Endodermal cell (in vitro differentiated cells): ENCODE data around the gene RESF1. TPM values are rescaled to one million over a fixed set of nuclear protein-coding genes. Genes with fewer than 3 reads are reported as not detected.

Experiments
- DNase-seq: peaks from one replicate; pipeline ENCODE4 v3.0.0-alpha.2; 2017
- H3K27ac ChIP-seq: 2 replicates; pipeline ENCODE4 v1.5.1; 2013; ENCODE audit warnings: mild to moderate bottlenecking, low read depth, low read length, moderate library complexity
- H3K27me3 ChIP-seq: 2 replicates; pipeline ENCODE4 v1.6.1; 2013; ENCODE audit warnings: mild to moderate bottlenecking, low read length, moderate library complexity; ENCODE audit not compliant: insufficient read depth, control insufficient read depth, poor library complexity, severe bottlenecking
- H3K36me3 ChIP-seq: 2 replicates; pipeline ENCODE4 v1.7.0; 2013; ENCODE audit warnings: mild to moderate bottlenecking, low read length, moderate library complexity; ENCODE audit not compliant: control insufficient read depth, insufficient read depth
- H3K4me1 ChIP-seq: one replicate; pipeline ENCODE4 v1.7.0; 2013; ENCODE audit warnings: low read length; ENCODE audit not compliant: control insufficient read depth, insufficient read depth
- H3K4me3 ChIP-seq: 2 replicates; pipeline ENCODE4 v1.5.1; 2013; ENCODE audit warnings: mild to moderate bottlenecking, low read length, moderate library complexity
- H3K9ac ChIP-seq: 2 replicates; pipeline ENCODE4 v1.6.1; 2013; ENCODE audit warnings: mild to moderate bottlenecking, low read length, moderate library complexity; ENCODE audit not compliant: poor library complexity, severe bottlenecking; ENCODE audit errors: extremely low read depth
- H3K9me3 ChIP-seq: 2 replicates; pipeline ENCODE4 v1.6.1; 2013; ENCODE audit warnings: mild to moderate bottlenecking, low read length, moderate library complexity; ENCODE audit not compliant: control insufficient read depth
- H3K27ac Mint-ChIP-seq: 2 replicates; pipeline ENCODE4 v1.8.0; 2020; ENCODE audit warnings: mixed read lengths
- H3K27me3 Mint-ChIP-seq: 2 replicates; pipeline ENCODE4 v1.8.0; 2021; ENCODE audit warnings: mild to moderate bottlenecking, mixed read lengths; ENCODE audit not compliant: insufficient read depth
- H3K36me3 Mint-ChIP-seq: 2 replicates; pipeline ENCODE4 v1.8.0; 2020; ENCODE audit warnings: low read depth, mixed read lengths
- H3K4me1 Mint-ChIP-seq: 2 replicates; pipeline ENCODE4 v1.8.0; 2020; ENCODE audit warnings: mixed read lengths
- H3K4me3 Mint-ChIP-seq: 2 replicates; pipeline ENCODE4 v1.8.0; 2020; ENCODE audit warnings: mild to moderate bottlenecking, moderate library complexity, mixed read lengths
- H3K9me3 Mint-ChIP-seq: 2 replicates; pipeline ENCODE4 v1.8.0; 2020; ENCODE audit warnings: mild to moderate bottlenecking, mixed read lengths
- CTCF ChIP-seq: fragments of 200-600 bp; sonication (generic); conservative IDR thresholded peaks from 2 replicates; pipeline ENCODE4 v1.5.0; 2021; ENCODE audit warnings: antibody characterized with exemption, mild to moderate bottlenecking
- WGBS, 2 experiments: methylation state at CpG; one replicate each; pipeline versions ENCODE4 v1.1.5 to v1.1.7; 2013; ENCODE audit warnings: missing lambda C conversion rate in 2 of 2, mixed read lengths in 1 of 2; ENCODE audit not compliant: insufficient coverage in 1 of 2, insufficient read length in 1 of 2; 5-methylcytosine and 5-hydroxymethylcytosine counted together
- total RNA-seq, 2 donors: library from RNA; stranded (reverse); fragmentation: NEBNext Ultra II Directional in 1 of 2; extraction: Animal tissue kit (Norgen Biotek cat#: 25700) in 1 of 2; gene quantifications; 2 replicates in 1 of 2; 3 replicates in 1 of 2; pipeline ENCODE4 v1.2.1, GENCODE V29; 2021

The RESF1 gene
- total RNA-seq, 2 donors from 2014 or later = 152 to 201 TPM

DNA sequence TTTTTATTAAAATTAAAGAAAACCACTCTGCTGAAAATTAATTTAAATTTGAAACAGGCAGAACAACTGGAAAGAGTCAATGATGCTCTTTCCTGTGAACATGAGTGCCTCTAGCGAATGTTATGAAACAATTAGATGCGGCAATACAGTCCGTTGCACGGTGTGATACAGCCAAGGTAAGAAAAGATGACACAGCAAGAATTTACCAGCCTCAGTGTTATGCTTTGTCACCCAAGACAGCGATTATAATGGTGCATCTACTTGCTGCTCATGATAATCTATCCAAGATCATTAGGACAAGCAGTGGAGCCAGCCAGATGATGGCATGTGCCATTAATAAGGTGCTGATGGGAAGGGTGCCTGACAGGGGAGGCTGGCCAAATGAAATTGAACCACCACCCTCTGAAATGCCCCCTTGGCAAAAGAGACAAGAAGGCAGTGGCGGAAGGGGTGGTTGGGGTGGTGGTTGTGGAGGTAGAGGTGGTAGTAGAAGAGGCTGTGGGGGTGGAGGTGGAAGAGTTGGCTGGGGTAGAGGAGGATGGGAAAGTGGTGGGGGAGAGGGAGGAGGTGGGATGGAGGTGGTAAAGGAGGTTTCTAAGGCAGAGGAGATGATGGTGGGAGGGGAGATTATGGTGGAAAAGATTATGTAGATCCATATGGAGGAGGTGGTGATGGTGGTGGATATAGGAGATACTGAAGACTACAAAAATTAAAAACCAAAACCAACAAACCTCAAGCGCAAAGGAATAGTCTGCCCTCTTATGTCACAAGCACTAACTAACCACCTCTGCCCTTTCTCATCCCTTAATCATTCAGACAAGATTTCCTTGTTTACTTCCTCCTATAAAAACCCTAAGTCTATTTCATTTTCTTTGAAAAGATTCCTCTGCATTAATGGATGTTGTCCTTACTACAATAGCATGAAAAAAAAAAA lies 4.0 kb upstream of the RESF1 start:
- WGBS, 2 experiments = 95 to 96% methylated on average over 6 to 7 of the region's 7 CpGs
- H3K9me3 ChIP-seq = peaks cover 42% of the 10 kb centered on the region
- no peaks in the 10 kb centered on the region for H3K36me3 ChIP-seq
- no peaks in the 10 kb centered on the region for H3K27me3 ChIP-seq
- peaks cover 43% of the 10 kb centered on the region for H3K9me3 Mint-ChIP-seq
- H3K4me1 ChIP-seq = no peaks in the 10 kb centered on the region
- H3K4me3 Mint-ChIP-seq = no peak overlapping the region
- H3K36me3 Mint-ChIP-seq = peaks cover 19% of the 10 kb centered on the region
- H3K4me3 ChIP-seq = no peak overlapping the region
- no peak for TF ChIP-seq CTCF
- no peak overlapping the region for H3K9ac ChIP-seq
- DNase-seq = no peak
- no peaks in the 10 kb centered on the region for H3K27me3 Mint-ChIP-seq
- no peak overlapping the region for H3K27ac ChIP-seq
- H3K4me1 Mint-ChIP-seq = peaks cover 24% of the 10 kb centered on the region
- no peak overlapping the region for H3K27ac Mint-ChIP-seq

DNA sequence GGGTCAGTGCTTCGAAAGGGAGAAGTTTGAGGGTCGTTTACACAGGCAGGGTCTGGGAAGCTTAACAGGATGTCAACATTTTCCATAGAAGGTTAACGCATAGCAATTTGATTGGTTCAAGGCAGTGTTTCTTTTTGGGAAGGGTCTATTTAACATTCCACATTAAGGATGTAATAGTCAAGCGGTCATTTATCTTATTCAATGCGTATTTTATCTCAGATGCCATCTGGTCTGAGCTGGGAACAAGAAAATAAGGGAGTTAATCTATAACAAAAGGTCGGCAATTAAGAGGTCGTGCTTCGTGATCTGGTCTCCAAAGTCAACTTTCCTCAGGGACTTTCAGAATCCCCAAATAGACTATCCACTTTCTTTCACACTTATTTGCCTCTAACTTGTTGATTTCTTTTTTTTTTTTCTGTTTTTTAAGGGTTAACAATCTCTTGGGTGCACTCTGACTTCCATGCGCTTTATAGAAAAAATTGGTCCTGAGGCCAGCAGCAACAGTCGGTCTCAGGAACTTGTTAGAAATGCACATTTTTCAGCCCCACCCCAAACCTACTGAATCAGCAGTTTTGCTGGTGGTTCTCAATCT lies 550 bp upstream of the RESF1 start:
- Histone ChIP-seq H3K9me3 (peaks cover 20% of the 10 kb centered on the region), H3K9ac (no peak overlapping the region), H3K36me3 (peaks cover 24% of the 10 kb centered on the region), H3K27ac (peak overlapping the region; percentile 90), H3K4me1 (no peaks in the 10 kb centered on the region), H3K4me3 (peak overlapping the region; percentile 97), H3K27me3 (no peaks in the 10 kb centered on the region)
- peaks cover 37% of the 10 kb centered on the region for H3K36me3 Mint-ChIP-seq
- H3K27me3 Mint-ChIP-seq = no peaks in the 10 kb centered on the region
- peaks cover 42% of the 10 kb centered on the region for H3K4me1 Mint-ChIP-seq
- TF ChIP-seq CTCF = no peak
- peaks cover 27% of the 10 kb centered on the region for H3K9me3 Mint-ChIP-seq
- WGBS, 2 experiments = 33 to 42% methylated on average over 9 to 10 of the region's 10 CpGs
- peak overlapping the region; percentile 95 for H3K4me3 Mint-ChIP-seq
- peak overlapping the region; percentile 89 for H3K27ac Mint-ChIP-seq
- peak; percentile 42 for DNase-seq

DNA sequence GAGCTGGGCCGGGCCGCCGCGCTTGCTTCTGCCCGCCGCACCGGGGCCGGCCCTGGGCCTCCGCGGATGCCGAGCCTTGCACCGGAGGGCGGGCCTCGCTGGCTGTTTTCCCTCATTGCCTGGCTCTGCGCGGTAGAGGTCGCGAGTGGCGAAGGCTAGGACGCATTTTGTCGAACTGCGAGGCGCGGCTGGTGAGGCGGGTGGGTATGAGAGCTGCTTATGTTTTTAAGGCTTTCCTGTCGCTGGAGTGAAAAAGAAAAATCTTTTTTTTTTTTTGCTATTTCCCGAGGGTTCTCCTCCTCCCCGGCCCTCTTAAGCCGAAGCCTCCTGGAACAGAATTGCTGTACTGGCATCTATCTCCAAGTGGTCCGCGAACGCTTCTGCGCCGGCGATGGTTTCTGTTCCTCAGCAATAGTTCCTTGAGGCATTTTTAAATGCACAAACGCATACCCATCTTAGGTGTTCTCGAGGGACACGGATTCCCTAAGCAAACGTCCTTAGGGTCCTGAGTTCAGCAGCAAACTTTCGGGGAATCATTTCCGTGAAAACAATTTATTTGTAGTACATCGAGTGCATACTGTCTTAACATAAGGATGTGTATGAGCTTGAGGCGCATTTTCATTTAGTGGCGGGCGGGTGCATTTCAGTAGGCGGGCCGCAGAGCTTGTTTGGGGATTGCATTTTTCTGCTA lies 631 bp downstream of the RESF1 start:
- Mint-ChIP-seq H3K27ac (peak overlapping the region; percentile 95), H3K9me3 (peaks cover 39% of the 10 kb centered on the region), H3K4me1 (peaks cover 44% of the 10 kb centered on the region), H3K27me3 (no peaks in the 10 kb centered on the region), H3K4me3 (peak overlapping the region; percentile 95), H3K36me3 (peaks cover 49% of the 10 kb centered on the region)
- Histone ChIP-seq H3K4me1 (no peaks in the 10 kb centered on the region), H3K9ac (peak overlapping the region; percentile 84), H3K36me3 (peaks cover 35% of the 10 kb centered on the region), H3K9me3 (peaks cover 31% of the 10 kb centered on the region), H3K27me3 (no peaks in the 10 kb centered on the region), H3K27ac (peak overlapping the region; percentile 90), H3K4me3 (peak overlapping the region; percentile 97)
- no peak for DNase-seq
- TF ChIP-seq CTCF = peak; percentile 29
- 0% methylated on average over 27 to 47 of the region's 47 CpGs for WGBS, 2 experiments
